IPS-18a (cell line): ENCODE results near the gene ADGRE3.
"Not testable (repeated sequence)": the region's sequence is repeated elsewhere in the genome, so short reads cannot be mapped to it uniquely, and the experiment has no call there.

ENCODE experiments used
- H3K27ac ChIP-seq: one replicate; pipeline ENCODE4 v1.5.1; 2013; ENCODE audit warnings: low read length
- H3K27me3 ChIP-seq: one replicate; pipeline ENCODE4 v1.6.1; 2013; ENCODE audit warnings: mild to moderate bottlenecking, low read length; ENCODE audit not compliant: control insufficient read depth, insufficient read depth
- H3K36me3 ChIP-seq: one replicate; pipeline ENCODE4 v1.6.1; 2013; ENCODE audit warnings: low read depth, low read length; ENCODE audit not compliant: control insufficient read depth
- H3K4me1 ChIP-seq: one replicate; pipeline ENCODE4 v1.6.1; 2013; ENCODE audit warnings: low read depth, low read length; ENCODE audit not compliant: control insufficient read depth
- H3K4me3 ChIP-seq: one replicate; pipeline ENCODE4 v1.5.1; 2013; ENCODE audit warnings: low read length
- H3K9ac ChIP-seq: one replicate; pipeline ENCODE4 v1.6.1; 2013; ENCODE audit warnings: mild to moderate bottlenecking, low read length, moderate library complexity
- H3K9me3 ChIP-seq: one replicate; pipeline ENCODE4 v1.6.1; 2013; ENCODE audit warnings: low read depth, low read length; ENCODE audit not compliant: control insufficient read depth

The ADGRE3 gene

DNA sequence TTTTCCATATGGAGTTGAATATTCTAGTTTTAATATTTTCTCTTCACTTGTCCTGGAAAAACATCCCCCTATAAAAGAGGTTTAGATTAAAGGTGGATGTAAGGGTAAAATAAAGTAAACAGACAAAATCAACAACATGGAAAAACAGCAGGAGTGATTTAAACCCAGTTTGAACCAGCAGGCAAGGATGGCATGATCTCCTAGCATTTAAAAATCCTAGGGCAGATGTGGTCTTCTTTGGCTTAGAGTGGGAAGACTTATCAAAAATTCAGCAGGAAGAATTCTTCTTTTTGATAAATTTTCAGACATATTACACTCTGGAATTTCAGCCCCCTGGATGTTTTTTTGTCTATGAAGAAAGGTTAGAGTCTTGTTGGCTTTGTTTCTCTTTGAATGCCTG lies 55.2 kb downstream of the ADGRE3 start:
- H3K9ac ChIP-seq: no peak overlapping the region
- H3K4me1 ChIP-seq: no peaks in the 10 kb centered on the region
- H3K27me3 ChIP-seq: no peaks in the 10 kb centered on the region
- no peak overlapping the region for H3K4me3 ChIP-seq
- H3K36me3 ChIP-seq: no peaks in the 10 kb centered on the region
- H3K27ac ChIP-seq: no peak overlapping the region
- peaks cover 31% of the 10 kb centered on the region for H3K9me3 ChIP-seq

DNA sequence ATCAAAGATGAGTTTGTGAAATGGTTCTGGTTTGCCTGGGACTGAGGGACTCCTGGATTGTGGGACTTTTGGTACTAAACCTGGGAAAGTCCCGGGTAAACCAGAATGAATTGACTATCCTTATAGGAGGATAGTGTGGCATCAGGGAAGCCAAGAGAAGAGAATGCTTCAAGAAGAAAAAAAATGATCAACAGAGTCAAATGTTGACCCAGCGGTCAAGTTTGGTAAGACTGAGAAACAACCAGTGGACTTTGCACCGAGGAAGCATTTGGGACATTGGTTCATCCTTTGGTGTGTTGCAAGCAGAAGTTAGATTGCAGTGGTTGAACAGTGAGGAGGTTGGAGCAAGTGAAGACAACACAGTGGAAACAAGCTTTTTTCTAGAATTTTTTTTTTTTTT lies 58.2 kb downstream of the ADGRE3 start:
- no peak overlapping the region for H3K4me3 ChIP-seq
- H3K4me1 ChIP-seq: no peaks in the 10 kb centered on the region
- H3K36me3 ChIP-seq: no peaks in the 10 kb centered on the region
- peaks cover 29% of the 10 kb centered on the region for H3K9me3 ChIP-seq
- H3K9ac ChIP-seq: no peak overlapping the region
- H3K27me3 ChIP-seq: no peaks in the 10 kb centered on the region
- no peak overlapping the region for H3K27ac ChIP-seq

DNA sequence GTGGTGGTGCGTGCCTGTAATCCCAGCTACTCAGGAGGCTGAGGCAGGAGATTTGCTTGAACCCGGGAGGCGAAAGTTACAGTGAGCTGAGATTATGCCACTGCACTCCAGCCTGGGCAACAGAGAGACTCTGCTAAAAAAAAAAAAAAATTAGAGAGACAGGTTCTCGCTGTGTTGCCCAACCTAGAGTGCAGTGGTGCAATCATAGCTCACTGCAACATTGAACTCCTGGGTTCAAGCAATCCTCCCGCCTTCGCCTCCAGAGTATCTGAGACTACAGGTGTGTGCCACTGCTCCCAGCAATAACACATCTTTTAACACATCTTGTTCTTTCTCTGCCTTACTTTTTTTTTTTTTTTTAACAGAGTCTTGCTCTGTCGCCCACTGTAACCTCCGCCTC lies 59.0 kb downstream of the ADGRE3 start:
- Histone ChIP-seq H3K9me3 (peaks cover 27% of the 10 kb centered on the region), H3K4me1 (no peaks in the 10 kb centered on the region), H3K27ac (no peak overlapping the region), H3K4me3 (no peak overlapping the region), H3K36me3 (no peaks in the 10 kb centered on the region), H3K9ac (no peak overlapping the region), H3K27me3 (no peaks in the 10 kb centered on the region)

DNA sequence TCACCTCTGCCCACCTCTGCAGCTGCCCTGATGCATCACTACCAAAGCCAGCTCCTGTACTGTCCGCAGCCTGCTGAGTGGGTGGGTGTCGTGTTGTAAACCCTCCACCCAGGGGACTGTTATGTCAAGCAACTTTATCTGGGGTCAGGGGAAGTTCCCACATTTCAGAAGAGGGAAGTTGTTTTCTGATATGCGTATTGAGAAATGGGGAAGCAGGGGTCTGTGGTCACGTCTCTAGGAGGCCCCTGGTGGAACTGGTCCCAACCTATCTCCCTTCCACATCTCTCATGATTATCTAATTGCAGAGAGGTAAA lies 60.6 kb downstream of the ADGRE3 start:
- Histone ChIP-seq H3K4me3 (no peak overlapping the region), H3K27ac (no peak overlapping the region), H3K9me3 (peaks cover 19% of the 10 kb centered on the region), H3K27me3 (no peaks in the 10 kb centered on the region), H3K4me1 (no peaks in the 10 kb centered on the region), H3K9ac (no peak overlapping the region), H3K36me3 (no peaks in the 10 kb centered on the region)

DNA sequence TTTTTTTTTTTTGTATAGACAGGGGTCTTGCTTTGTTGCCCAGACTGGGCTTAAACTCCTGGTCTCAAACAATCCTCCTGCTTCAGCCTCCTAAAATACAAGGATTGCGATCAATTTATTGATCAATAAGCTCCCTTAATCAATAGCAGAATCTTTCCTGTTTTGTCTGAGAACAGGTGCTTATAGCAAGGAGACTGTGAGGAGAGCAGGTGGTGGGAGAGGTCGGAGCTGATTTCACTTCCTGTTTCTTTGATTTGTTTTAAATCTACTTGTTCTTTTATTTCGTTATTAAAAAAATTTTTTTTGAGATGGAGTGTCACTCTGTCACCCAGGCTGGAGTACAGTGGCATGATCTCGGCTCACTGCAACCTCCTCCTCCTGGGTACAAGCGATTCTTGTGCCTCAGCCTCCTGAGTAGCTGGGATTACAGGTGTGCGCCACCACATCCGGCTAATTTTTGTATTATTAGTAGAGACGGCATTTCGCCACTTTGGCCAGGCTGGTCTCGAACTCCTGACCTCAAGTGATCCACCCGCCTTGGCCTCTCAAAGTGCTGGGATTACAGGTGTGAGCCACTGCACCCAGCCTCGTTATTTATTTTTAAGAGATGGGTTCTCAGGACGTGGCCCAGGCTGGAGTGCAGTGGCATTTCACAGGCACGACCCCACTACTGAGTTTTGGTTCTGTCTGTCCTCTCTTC lies 61.1 kb downstream of the ADGRE3 start:
- H3K9me3 ChIP-seq: peaks cover 21% of the 10 kb centered on the region
- not testable (repeated sequence) for H3K4me1 ChIP-seq, H3K27me3 ChIP-seq, H3K36me3 ChIP-seq, H3K4me3 ChIP-seq, H3K9ac ChIP-seq, H3K27ac ChIP-seq

DNA sequence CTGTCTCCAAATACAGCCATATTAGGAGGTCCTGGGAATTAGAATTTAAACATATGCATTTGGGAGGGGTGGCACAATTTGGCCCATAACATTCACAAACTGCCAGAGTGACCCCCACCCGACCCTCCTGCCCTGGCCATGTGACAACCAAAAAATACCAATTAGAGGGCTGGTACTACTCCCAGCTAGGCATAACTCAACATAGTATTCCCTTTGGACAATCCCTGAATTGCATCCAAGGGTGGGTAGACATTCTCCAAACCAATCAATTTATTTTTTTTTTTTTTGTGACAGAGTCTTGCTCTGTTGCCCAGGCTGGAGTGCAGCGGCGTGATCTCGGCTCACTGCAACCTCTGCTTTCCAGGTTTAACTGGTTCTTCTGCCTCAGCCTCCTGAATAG lies 62.0 kb downstream of the ADGRE3 start:
- Histone ChIP-seq H3K9me3 (peaks cover 24% of the 10 kb centered on the region), H3K27ac (no peak overlapping the region), H3K9ac (no peak overlapping the region), H3K4me1 (no peaks in the 10 kb centered on the region), H3K36me3 (no peaks in the 10 kb centered on the region), H3K4me3 (no peak overlapping the region), H3K27me3 (no peaks in the 10 kb centered on the region)

DNA sequence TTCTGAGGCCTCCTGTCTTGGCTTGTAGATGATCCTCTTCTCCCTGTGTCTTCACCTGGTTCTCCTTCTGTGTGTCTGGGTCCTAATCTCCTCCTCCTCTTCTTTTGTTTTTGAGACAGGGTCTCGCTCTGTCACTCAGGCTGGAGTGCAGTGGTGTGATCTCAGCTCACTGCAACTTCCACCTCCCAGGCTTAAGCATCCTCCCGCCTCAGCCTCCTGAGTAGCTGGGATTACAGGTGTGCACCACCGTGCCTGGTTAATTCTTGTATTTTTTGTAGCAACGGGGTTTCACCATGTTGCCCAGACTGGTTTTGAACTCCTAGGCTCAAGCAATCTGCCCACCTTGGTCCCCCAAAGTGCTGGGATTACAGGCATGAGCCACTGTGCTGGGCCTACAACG lies 62.4 kb downstream of the ADGRE3 start:
- H3K36me3 ChIP-seq, H3K27ac ChIP-seq, H3K9ac ChIP-seq, H3K4me3 ChIP-seq, H3K4me1 ChIP-seq, H3K27me3 ChIP-seq: not testable (repeated sequence)
- H3K9me3 ChIP-seq: peaks cover 24% of the 10 kb centered on the region

DNA sequence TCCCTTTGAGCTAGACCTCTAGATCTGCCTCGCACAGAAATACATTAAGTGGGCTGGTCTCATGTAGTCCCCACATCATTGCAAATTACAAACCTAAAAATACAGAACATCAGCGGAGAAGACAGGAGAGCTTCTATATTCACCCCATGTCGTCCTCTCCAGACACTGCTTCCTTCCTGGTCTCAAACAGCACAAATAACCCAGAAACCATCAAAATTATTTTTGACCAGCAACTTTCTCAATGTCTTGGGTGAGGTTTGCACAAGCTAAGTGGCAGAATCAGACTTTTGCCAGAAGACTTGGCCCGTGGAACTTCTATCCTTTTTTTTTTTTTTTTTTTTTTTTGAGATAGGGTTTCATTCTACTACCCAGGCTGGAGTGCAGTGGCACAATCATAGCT lies 63.6 kb downstream of the ADGRE3 start:
- Histone ChIP-seq H3K27me3 (no peaks in the 10 kb centered on the region), H3K9me3 (peaks cover 33% of the 10 kb centered on the region), H3K27ac (no peak overlapping the region), H3K36me3 (no peaks in the 10 kb centered on the region), H3K4me3 (no peak overlapping the region), H3K4me1 (no peaks in the 10 kb centered on the region), H3K9ac (no peak overlapping the region)

DNA sequence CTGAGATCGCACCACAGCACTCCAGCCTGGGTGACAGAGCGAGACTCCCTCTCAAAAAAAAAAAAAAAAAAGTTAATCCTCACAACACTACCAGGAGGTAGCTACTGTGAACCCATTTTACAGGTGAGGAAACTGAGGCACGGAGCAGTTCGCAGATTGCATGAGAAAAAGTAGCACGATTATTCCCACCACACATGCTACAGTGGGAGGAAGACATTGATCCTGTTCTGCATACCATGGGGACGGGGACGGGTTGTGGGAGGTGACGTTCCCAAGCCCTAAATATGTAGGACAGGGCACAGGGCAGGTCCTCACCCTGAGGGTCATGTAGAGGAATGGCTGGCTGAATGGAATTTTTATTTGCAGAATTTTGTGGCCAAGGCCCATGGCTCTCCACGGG lies 68.0 kb downstream of the ADGRE3 start:
- Histone ChIP-seq H3K9me3 (peaks cover 43% of the 10 kb centered on the region), H3K27me3 (no peaks in the 10 kb centered on the region), H3K9ac (no peak overlapping the region), H3K36me3 (no peaks in the 10 kb centered on the region), H3K4me1 (no peaks in the 10 kb centered on the region), H3K4me3 (no peak overlapping the region), H3K27ac (no peak overlapping the region)

DNA sequence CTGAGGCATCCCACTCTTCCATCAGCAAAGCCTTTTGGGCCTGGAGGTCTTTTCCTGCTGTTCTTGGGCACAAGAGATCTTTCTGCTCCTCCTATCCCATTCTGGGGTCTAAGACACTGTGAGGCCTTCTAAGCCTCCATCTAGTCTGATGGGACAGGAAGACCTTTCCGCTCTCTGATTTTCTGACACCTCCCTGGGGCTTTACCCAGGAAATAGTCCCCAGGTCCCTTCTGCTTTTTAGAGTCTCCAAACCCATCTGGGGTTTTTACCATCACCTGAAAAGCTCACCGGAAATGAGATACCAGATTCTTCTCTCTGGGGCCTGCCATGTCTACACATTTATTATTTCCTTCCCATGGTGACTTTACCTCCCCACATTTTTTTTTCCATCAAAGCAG lies 70.7 kb downstream of the ADGRE3 start:
- no peak overlapping the region for H3K4me3 ChIP-seq
- peaks cover 45% of the 10 kb centered on the region for H3K9me3 ChIP-seq
- no peak overlapping the region for H3K27ac ChIP-seq
- H3K9ac ChIP-seq: no peak overlapping the region
- no peaks in the 10 kb centered on the region for H3K27me3 ChIP-seq
- H3K4me1 ChIP-seq: no peaks in the 10 kb centered on the region
- H3K36me3 ChIP-seq: no peaks in the 10 kb centered on the region

DNA sequence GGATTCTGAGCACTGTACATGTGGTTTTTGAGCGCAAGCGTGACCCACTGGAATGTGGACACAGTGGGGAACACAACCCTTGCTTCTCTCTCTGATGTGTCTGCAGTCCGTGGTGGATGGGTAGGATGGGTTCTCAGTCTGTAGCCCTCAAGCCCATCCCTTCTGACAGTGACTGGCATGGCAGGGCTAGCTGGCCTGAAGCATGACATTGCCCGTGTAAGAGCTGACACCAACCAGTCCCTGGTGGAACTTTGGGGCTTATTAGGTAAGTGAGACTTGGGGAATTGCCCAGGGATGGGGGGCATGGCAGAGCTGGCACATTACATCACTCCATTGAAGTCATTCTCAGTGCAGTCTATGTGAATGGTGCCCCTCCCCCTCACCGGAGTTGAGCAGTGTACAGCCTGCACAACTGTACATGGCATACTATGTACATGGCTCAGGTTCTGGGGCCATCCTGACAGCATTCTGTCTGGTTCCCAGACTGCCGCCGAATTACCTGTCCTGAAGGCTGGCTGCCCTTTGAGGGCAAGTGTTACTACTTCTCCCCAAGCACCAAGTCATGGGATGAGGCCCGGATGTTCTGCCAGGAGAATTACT lies 75.0 kb downstream of the ADGRE3 start:
- Histone ChIP-seq H3K27me3 (no peaks in the 10 kb centered on the region), H3K9ac (no peak overlapping the region), H3K36me3 (no peaks in the 10 kb centered on the region), H3K27ac (no peak overlapping the region), H3K4me3 (no peak overlapping the region), H3K9me3 (peaks cover 38% of the 10 kb centered on the region), H3K4me1 (no peaks in the 10 kb centered on the region)

DNA sequence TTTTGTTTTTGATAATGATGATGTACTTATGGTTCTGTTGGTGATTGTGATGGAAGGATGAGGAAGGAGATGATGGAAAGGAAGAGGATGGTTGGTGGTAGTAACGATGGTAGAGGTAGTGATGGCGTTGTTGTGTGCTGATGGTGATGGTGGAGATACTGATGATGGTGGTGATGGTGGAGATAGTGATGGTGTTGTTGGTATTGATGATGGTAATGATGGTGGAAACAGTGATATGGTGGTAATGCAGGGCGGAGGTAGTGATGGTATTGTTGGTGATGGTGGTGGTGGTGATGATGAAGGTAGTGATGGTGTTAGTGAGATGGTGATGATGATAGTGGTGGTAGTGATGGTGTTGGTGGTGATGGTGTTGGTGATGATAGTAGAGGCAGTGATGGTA lies 79.1 kb downstream of the ADGRE3 start:
- Histone ChIP-seq H3K27ac (no peak overlapping the region), H3K9me3 (peaks cover 18% of the 10 kb centered on the region), H3K27me3 (no peaks in the 10 kb centered on the region), H3K9ac (no peak overlapping the region), H3K4me1 (no peaks in the 10 kb centered on the region), H3K36me3 (no peaks in the 10 kb centered on the region), H3K4me3 (no peak overlapping the region)
